Measurements from ENCODE around the gene RCAN1. TPM values are rescaled to one million over a fixed set of nuclear protein-coding genes. Genes with fewer than 3 reads are reported as not detected.

Gene RCAN1
- total and polyA plus RNA-seq, 2 of the 13 experiments (the other 11 are each of a cell fraction or from before 2014, with no cell fraction given): 9.4 to 34.1 TPM

DNA sequence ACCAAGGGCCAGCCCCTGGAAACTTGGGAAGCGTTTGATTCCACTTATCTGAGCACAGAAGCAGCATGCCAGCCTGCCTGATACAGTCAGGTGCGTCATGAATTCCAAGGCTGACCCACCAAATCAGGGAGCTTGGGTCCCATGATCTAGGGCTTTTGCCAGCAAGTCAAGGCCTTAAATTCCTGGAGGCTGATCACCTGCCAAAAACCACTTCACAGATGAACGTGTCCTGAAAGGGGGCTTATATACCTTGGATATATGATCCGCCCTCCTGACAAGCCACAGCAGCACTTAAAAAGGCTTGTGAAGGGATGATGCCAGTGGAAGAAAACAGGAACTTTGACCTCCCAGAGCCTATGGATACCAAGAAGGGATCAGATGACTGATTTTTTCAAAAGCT lies 29.9 kb upstream of the RCAN1 start:
- POLR2A ChIA-PET: no interaction called here
- 20% methylated on average over 4 of the region's 4 CpGs for WGBS (ENCODE audit: low lambda C conversion rate)
- in situ Hi-C loops (cut with HindIII; ENCODE audit: extremely low pct_ligation_motif_present, low pct_unique_long_range_greater_than_20kb): no loop called here
- H2AFZ ChIP-seq (ENCODE audit: low read length): no peak overlapping the region
- TF ChIP-seq, protein P1, sequence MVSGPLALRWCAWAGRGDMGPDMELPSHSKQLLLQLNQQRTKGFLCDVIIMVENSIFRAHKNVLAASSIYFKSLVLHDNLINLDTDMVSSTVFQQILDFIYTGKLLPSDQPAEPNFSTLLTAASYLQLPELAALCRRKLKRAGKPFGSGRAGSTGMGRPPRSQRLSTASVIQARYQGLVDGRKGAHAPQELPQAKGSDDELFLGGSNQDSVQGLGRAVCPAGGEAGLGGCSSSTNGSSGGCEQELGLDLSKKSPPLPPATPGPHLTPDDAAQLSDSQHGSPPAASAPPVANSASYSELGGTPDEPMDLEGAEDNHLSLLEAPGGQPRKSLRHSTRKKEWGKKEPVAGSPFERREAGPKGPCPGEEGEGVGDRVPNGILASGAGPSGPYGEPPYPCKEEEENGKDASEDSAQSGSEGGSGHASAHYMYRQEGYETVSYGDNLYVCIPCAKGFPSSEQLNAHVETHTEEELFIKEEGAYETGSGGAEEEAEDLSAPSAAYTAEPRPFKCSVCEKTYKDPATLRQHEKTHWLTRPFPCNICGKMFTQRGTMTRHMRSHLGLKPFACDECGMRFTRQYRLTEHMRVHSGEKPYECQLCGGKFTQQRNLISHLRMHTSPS (CRISPR knock-in tag; IDR thresholded peaks at IDR 0.05; ENCODE audit: low read depth): no peak
- TF ChIP-seq HOXD1 (CRISPR knock-in tag; IDR thresholded peaks at IDR 0.05): no peak
- TF ChIP-seq NFE2 (CRISPR knock-in tag; IDR thresholded peaks at IDR 0.05): no peak
- TF ChIP-seq ESRRA (CRISPR knock-in tag; IDR thresholded peaks at IDR 0.05; ENCODE audit: low read depth): no peak
- no peak for TF ChIP-seq PAWR (CRISPR knock-in tag; IDR thresholded peaks at IDR 0.05; ENCODE audit: borderline replicate concordance)
- TF ChIP-seq KDM4B (CRISPR knock-in tag; IDR thresholded peaks at IDR 0.05): no peak
- no peak for TF ChIP-seq ZNF333 (CRISPR knock-in tag; IDR thresholded peaks at IDR 0.05; ENCODE audit: borderline replicate concordance)
- TF ChIP-seq SCMH1 (CRISPR knock-in tag; IDR thresholded peaks at IDR 0.05; ENCODE audit: borderline replicate concordance): no peak
- no peak for TF ChIP-seq ZNF235 (CRISPR knock-in tag; IDR thresholded peaks at IDR 0.05; ENCODE audit: borderline replicate concordance)
- no peak for TF ChIP-seq ZNF18 (CRISPR knock-in tag; IDR thresholded peaks at IDR 0.05; ENCODE audit: insufficient replicate concordance)
- no peak for TF ChIP-seq PHB2 (IDR thresholded peaks at IDR 0.05; ENCODE audit: partially characterized antibody)
- no peak for TF ChIP-seq ZNF614 (CRISPR knock-in tag; IDR thresholded peaks at IDR 0.05; ENCODE audit: borderline replicate concordance)
- no peak for TF ChIP-seq RBAK (CRISPR knock-in tag; IDR thresholded peaks at IDR 0.05)
- no peak for TF ChIP-seq IRF2 (CRISPR knock-in tag; IDR thresholded peaks at IDR 0.05)
- no peak for TF ChIP-seq IRX3 (CRISPR knock-in tag; IDR thresholded peaks at IDR 0.05; ENCODE audit: borderline replicate concordance, low read depth)
- no peak for TF ChIP-seq ZBTB3 (CRISPR knock-in tag; IDR thresholded peaks at IDR 0.05; ENCODE audit: borderline replicate concordance, low read depth)
- H3K9me3 ChIP-seq (ENCODE audit: low read length): no peaks in the 10 kb centered on the region
- H3K27me3 ChIP-seq (ENCODE audit: control insufficient read depth in 1 of 2, insufficient read depth in 2 of 2, low read length in 2 of 2): peaks cover 2 to 12% of the 10 kb centered on the region in 2 experiments; a peak in 3 of 5 replicates
- no peaks in the 10 kb centered on the region for H4K20me1 ChIP-seq (ENCODE audit: insufficient read depth, low read length)
- no peak for FAIRE-seq
- no peak overlapping the region for H3K4me2 ChIP-seq (ENCODE audit: low read depth, low read length)
- BruUV-seq (replicated peaks): no TSS peak
- H3K9ac ChIP-seq (ENCODE audit: insufficient read depth, low read depth, low read length): no peak overlapping the region
- intact Hi-C loops (cut with micrococcal nuclease; ENCODE audit: unreplicated experiment): no loop called here
- CTCF ChIA-PET (ENCODE audit: low intra/inter-chr PET ratio, low total read pairs): no interaction called here
- H3K4me1 ChIP-seq (ENCODE audit: insufficient read depth, low read length): peaks cover 9% of the 10 kb centered on the region
- no peak for ATAC-seq
- no peak overlapping the region for H3K27ac ChIP-seq (ENCODE audit: extremely low read length, insufficient read depth, low read length)
- H3K4me3 ChIP-seq (replicated peaks in 1 of 3; ENCODE audit: insufficient read depth in 1 of 3, low read depth in 2 of 3, low read length in 3 of 3): no peak overlapping the region
- H3K36me3 ChIP-seq (replicated peaks in 1 of 2; ENCODE audit: control insufficient read depth in 1 of 2, insufficient read depth in 2 of 2, low read length in 2 of 2): no peaks in the 10 kb centered on the region
- DNase-seq (ENCODE audit: low spot score): no peak
- no peaks in the 10 kb centered on the region for H3K79me2 ChIP-seq (ENCODE audit: insufficient read depth, low read length)

Measured in HepG2 (cell line).